GM23338 (cell line): ENCODE data around the gene CEP192. TPM values are rescaled to one million over a fixed set of nuclear protein-coding genes. Genes with fewer than 3 reads are reported as not detected.
A peak's percentile ranks its signal among the peaks of the same experiment; 100 is the strongest.

ENCODE experiments used
- ATAC-seq: fragments of 200-7000 bp; cut with Tn5 transposase; 3 replicates; pipeline ENCODE4 v1.9.1; 2020
- DNase-seq: peaks from one replicate; pipeline ENCODE4 v3.0.0-alpha.2; 2015; ENCODE audit warnings: low spot score
- H2AFZ ChIP-seq: fragments of 200-600 bp; sonication (generic); 2 replicates; pipeline ENCODE4 v1.8.0; 2016; ENCODE audit warnings: antibody characterized with exemption, mild to moderate bottlenecking, moderate library complexity
- H3F3A ChIP-seq: fragments of 200-600 bp; sonication (generic); replicated peaks from 2 replicates; pipeline ENCODE4 v1.8.0; 2017; ENCODE audit warnings: antibody characterized with exemption, mixed run types, low read depth
- H3K27ac ChIP-seq: fragments of 200-600 bp; sonication (generic); 2 replicates; pipeline ENCODE4 v1.6.1; 2016; ENCODE audit warnings: low read depth
- H3K27me3 ChIP-seq: fragments of 200-600 bp; sonication (generic); 2 replicates; pipeline ENCODE4 v1.8.0; 2016; ENCODE audit warnings: mild to moderate bottlenecking, mixed run types, moderate library complexity; ENCODE audit not compliant: insufficient read depth
- H3K36me3 ChIP-seq: fragments of 200-600 bp; sonication (generic); 2 replicates; pipeline ENCODE4 v1.8.0; 2016; ENCODE audit warnings: mild to moderate bottlenecking; ENCODE audit not compliant: insufficient read depth
- H3K4me1 ChIP-seq: fragments of 200-600 bp; sonication (generic); 2 replicates; pipeline ENCODE4 v1.8.0; 2016; ENCODE audit warnings: mild to moderate bottlenecking, moderate library complexity; ENCODE audit not compliant: insufficient read depth
- H3K4me2 ChIP-seq: fragments of 200-600 bp; sonication (generic); 2 replicates; pipeline ENCODE4 v1.7.1; 2017; ENCODE audit warnings: mixed run types
- H3K4me3 ChIP-seq: fragments of 200-600 bp; sonication (generic); 2 replicates; pipeline ENCODE4 v1.6.1; 2016; ENCODE audit warnings: mixed run types
- H3K79me2 ChIP-seq: fragments of 200-600 bp; sonication (generic); replicated peaks from 2 replicates; pipeline ENCODE4 v1.8.0; 2017; ENCODE audit warnings: mild to moderate bottlenecking; ENCODE audit not compliant: insufficient read depth
- H3K9me2 ChIP-seq: fragments of 200-600 bp; sonication (generic); 2 replicates; pipeline ENCODE4 v1.8.0; 2017; ENCODE audit not compliant: insufficient read depth
- H4K20me1 ChIP-seq: fragments of 200-600 bp; sonication (generic); replicated peaks from 2 replicates; pipeline ENCODE4 v1.8.0; 2017; ENCODE audit warnings: mild to moderate bottlenecking; ENCODE audit not compliant: insufficient read depth
- H3K27ac Mint-ChIP-seq: 2 replicates; pipeline ENCODE4 v1.8.0; 2020; ENCODE audit warnings: inconsistent platforms, mild to moderate bottlenecking, moderate library complexity, mixed read lengths
- H3K27me3 Mint-ChIP-seq: 3 replicates; pipeline ENCODE4 v1.8.0; 2022; ENCODE audit warnings: low read depth, mild to moderate bottlenecking, moderate library complexity, mixed read lengths, inconsistent platforms; ENCODE audit not compliant: insufficient read depth, poor library complexity
- H3K36me3 Mint-ChIP-seq: 3 replicates; pipeline ENCODE4 v1.8.0; 2021; ENCODE audit warnings: low read depth, mild to moderate bottlenecking, inconsistent platforms, moderate library complexity, mixed read lengths
- H3K4me1 Mint-ChIP-seq: 3 replicates; pipeline ENCODE4 v1.8.0; 2020; ENCODE audit warnings: mild to moderate bottlenecking, inconsistent platforms, mixed read lengths
- H3K4me3 Mint-ChIP-seq: 3 replicates; pipeline ENCODE4 v1.8.0; 2021; ENCODE audit warnings: moderate library complexity, mild to moderate bottlenecking, inconsistent platforms, mixed read lengths
- H3K9me3 Mint-ChIP-seq: 3 replicates; pipeline ENCODE4 v1.8.0; 2020; ENCODE audit warnings: moderate library complexity, mild to moderate bottlenecking, inconsistent platforms, mixed read lengths
- CREB1 ChIP-seq: fragments of 250-450 bp; sonication (Bioruptor Pico); IDR thresholded peaks from 2 replicates; pipeline ENCODE4 v1.5.0; 2020; ENCODE audit warnings: low read depth, mild to moderate bottlenecking, moderate library complexity
- JUNB ChIP-seq: IDR thresholded peaks from one replicate; pipeline ENCODE4 v1.6.1; 2016; ENCODE audit warnings: antibody characterized with exemption; ENCODE audit not compliant: unreplicated experiment
- polyA plus RNA-seq: library from polyadenylated mRNA; unstranded; fragments of >200 nt; fragmentation: Nextera tagmentation; extraction: Ambion mirVana; gene quantifications from 2 replicates; pipeline ENCODE4 v1.2.1, GENCODE V29; 2016
- total RNA-seq: library from RNA; depleted of rRNA; stranded (reverse); fragments of >200 nt; shearing (Covaris generic); gene quantifications from 2 replicates; pipeline ENCODE4 v1.2.3, GENCODE V29; 2014
- TF ChIP-seq, protein P1 (sequence below): fragments of 250-450 bp; sonication (Bioruptor Pico); IDR thresholded peaks from 2 replicates; pipeline ENCODE4 v1.5.0; 2020; ENCODE audit warnings: mild to moderate bottlenecking, moderate library complexity
- TF ChIP-seq, protein P2 (sequence below), 2 experiments: fragments of 200-600 bp in 1 of 2; sonication (generic) in 1 of 2; conservative IDR thresholded peaks; 2 replicates each; pipeline versions ENCODE4 v1.5.1 to v1.6.1; 2016 to 2017; ENCODE audit warnings: antibody characterized with exemption in 2 of 2, low read depth in 2 of 2, mild to moderate bottlenecking in 2 of 2, moderate library complexity in 1 of 2

Gene CEP192
- total and polyA plus RNA-seq, 2 experiments from 2014 or later = 15.2 to 30.6 TPM

DNA sequence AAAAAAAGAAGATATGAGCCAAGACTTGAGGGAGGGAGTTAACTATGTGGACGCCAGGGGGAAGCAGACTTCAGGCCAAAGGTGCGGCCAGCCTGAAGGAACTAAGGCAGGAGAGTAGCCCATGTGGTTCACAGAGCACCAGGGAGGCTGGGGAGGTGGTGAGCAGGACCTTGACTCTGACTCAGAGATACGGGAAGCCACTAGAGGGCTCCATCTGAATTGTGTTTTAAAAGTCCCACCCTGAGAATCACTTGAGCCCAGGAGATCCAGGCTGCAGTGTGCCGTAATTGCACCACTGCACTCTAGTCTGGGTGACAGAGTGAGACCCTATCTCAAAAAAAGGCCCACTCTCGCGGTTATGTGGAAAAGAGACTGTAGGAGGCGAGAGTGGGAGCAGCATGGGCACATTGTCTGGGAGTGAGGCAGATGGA is 12.3 kb downstream of the CEP192 start:
- TF ChIP-seq, protein P1, sequence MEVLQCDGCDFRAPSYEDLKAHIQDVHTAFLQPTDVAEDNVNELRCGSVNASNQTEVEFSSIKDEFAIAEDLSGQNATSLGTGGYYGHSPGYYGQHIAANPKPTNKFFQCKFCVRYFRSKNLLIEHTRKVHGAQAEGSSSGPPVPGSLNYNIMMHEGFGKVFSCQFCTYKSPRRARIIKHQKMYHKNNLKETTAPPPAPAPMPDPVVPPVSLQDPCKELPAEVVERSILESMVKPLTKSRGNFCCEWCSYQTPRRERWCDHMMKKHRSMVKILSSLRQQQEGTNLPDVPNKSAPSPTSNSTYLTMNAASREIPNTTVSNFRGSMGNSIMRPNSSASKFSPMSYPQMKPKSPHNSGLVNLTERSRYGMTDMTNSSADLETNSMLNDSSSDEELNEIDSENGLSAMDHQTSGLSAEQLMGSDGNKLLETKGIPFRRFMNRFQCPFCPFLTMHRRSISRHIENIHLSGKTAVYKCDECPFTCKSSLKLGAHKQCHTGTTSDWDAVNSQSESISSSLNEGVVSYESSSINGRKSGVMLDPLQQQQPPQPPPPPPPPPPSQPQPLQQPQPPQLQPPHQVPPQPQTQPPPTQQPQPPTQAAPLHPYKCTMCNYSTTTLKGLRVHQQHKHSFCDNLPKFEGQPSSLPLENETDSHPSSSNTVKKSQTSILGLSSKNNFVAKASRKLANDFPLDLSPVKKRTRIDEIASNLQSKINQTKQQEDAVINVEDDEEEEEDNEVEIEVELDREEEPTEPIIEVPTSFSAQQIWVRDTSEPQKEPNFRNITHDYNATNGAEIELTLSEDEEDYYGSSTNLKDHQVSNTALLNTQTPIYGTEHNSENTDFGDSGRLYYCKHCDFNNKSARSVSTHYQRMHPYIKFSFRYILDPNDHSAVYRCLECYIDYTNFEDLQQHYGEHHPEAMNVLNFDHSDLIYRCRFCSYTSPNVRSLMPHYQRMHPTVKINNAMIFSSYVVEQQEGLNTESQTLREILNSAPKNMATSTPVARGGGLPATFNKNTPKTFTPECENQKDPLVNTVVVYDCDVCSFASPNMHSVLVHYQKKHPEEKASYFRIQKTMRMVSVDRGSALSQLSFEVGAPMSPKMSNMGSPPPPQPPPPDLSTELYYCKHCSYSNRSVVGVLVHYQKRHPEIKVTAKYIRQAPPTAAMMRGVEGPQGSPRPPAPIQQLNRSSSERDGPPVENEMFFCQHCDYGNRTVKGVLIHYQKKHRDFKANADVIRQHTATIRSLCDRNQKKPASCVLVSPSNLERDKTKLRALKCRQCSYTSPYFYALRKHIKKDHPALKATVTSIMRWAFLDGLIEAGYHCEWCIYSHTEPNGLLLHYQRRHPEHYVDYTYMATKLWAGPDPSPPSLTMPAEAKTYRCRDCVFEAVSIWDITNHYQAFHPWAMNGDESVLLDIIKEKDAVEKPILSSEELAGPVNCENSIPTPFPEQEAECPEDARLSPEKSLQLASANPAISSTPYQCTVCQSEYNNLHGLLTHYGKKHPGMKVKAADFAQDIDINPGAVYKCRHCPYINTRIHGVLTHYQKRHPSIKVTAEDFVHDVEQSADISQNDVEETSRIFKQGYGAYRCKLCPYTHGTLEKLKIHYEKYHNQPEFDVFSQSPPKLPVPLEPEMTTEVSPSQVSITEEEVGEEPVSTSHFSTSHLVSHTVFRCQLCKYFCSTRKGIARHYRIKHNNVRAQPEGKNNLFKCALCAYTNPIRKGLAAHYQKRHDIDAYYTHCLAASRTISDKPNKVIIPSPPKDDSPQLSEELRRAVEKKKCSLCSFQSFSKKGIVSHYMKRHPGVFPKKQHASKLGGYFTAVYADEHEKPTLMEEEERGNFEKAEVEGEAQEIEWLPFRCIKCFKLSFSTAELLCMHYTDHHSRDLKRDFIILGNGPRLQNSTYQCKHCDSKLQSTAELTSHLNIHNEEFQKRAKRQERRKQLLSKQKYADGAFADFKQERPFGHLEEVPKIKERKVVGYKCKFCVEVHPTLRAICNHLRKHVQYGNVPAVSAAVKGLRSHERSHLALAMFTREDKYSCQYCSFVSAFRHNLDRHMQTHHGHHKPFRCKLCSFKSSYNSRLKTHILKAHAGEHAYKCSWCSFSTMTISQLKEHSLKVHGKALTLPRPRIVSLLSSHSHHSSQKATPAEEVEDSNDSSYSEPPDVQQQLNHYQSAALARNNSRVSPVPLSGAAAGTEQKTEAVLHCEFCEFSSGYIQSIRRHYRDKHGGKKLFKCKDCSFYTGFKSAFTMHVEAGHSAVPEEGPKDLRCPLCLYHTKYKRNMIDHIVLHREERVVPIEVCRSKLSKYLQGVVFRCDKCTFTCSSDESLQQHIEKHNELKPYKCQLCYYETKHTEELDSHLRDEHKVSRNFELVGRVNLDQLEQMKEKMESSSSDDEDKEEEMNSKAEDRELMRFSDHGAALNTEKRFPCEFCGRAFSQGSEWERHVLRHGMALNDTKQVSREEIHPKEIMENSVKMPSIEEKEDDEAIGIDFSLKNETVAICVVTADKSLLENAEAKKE = peak; percentile 62; the same call in 1 of the 2 replicates
- TF ChIP-seq JUNB = no peak
- no peak for TF ChIP-seq CREB1 (CRISPR knock-in tag)
- TF ChIP-seq, protein P2, sequence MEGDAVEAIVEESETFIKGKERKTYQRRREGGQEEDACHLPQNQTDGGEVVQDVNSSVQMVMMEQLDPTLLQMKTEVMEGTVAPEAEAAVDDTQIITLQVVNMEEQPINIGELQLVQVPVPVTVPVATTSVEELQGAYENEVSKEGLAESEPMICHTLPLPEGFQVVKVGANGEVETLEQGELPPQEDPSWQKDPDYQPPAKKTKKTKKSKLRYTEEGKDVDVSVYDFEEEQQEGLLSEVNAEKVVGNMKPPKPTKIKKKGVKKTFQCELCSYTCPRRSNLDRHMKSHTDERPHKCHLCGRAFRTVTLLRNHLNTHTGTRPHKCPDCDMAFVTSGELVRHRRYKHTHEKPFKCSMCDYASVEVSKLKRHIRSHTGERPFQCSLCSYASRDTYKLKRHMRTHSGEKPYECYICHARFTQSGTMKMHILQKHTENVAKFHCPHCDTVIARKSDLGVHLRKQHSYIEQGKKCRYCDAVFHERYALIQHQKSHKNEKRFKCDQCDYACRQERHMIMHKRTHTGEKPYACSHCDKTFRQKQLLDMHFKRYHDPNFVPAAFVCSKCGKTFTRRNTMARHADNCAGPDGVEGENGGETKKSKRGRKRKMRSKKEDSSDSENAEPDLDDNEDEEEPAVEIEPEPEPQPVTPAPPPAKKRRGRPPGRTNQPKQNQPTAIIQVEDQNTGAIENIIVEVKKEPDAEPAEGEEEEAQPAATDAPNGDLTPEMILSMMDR (conservative IDR thresholded peaks at IDR 0.05; ENCODE audit: low read depth in 2 of 2) = peak; percentile 67 to 70
- no peaks in the 10 kb centered on the region for H3K9me2 ChIP-seq
- H3K27me3 ChIP-seq = no peaks in the 10 kb centered on the region
- ATAC-seq = peak; percentile 100
- H3K4me3 ChIP-seq = no peak overlapping the region
- peaks cover 40% of the 10 kb centered on the region for H3K79me2 ChIP-seq
- H3F3A ChIP-seq = no peaks in the 10 kb centered on the region
- Mint-ChIP-seq H3K9me3 (no peaks in the 10 kb centered on the region), H3K4me1 (no peaks in the 10 kb centered on the region; the same call in 2 of the 3 replicates), H3K27me3 (no peaks in the 10 kb centered on the region), H3K4me3 (no peak overlapping the region), H3K27ac (no peak overlapping the region), H3K36me3 (peaks cover 4% of the 10 kb centered on the region)
- no peaks in the 10 kb centered on the region for H3K4me1 ChIP-seq
- no peak overlapping the region for H3K4me2 ChIP-seq
- H4K20me1 ChIP-seq = peaks cover 48% of the 10 kb centered on the region
- H3K36me3 ChIP-seq = peaks cover 9% of the 10 kb centered on the region; the same call in 1 of the 2 replicates
- no peak overlapping the region for H2AFZ ChIP-seq
- DNase-seq = peak; percentile 94
- H3K27ac ChIP-seq = 0 out of 2 replicates have a peak overlapping the region, but pooled peaks have one; percentile 35
